Measurements from ENCODE around the gene S100A11. TPM values are rescaled to one million over a fixed set of nuclear protein-coding genes. Genes with fewer than 3 reads are reported as not detected.

The S100A11 gene
- total RNA-seq, 4 donors from 2014 or later: 116 to 496 (median 319) TPM

GRCh38 chr1:151993734-151994496, 42.9 kb downstream of the S100A11 start, which contains the start of gene S100A10:
S100A10 (minus strand) TSS chr1:151993859; CDS start chr1:151986230, 7,629 bp downstream.
- TF ChIP-seq, protein P1, sequence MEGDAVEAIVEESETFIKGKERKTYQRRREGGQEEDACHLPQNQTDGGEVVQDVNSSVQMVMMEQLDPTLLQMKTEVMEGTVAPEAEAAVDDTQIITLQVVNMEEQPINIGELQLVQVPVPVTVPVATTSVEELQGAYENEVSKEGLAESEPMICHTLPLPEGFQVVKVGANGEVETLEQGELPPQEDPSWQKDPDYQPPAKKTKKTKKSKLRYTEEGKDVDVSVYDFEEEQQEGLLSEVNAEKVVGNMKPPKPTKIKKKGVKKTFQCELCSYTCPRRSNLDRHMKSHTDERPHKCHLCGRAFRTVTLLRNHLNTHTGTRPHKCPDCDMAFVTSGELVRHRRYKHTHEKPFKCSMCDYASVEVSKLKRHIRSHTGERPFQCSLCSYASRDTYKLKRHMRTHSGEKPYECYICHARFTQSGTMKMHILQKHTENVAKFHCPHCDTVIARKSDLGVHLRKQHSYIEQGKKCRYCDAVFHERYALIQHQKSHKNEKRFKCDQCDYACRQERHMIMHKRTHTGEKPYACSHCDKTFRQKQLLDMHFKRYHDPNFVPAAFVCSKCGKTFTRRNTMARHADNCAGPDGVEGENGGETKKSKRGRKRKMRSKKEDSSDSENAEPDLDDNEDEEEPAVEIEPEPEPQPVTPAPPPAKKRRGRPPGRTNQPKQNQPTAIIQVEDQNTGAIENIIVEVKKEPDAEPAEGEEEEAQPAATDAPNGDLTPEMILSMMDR (IDR thresholded peaks at IDR 0.05; ENCODE audit: low read depth): no peak

GRCh38 chr1:151993084-151993733, 43.6 kb downstream of the S100A11 start:
- TF ChIP-seq, protein P1 (IDR thresholded peaks at IDR 0.05; ENCODE audit: low read depth): no peak

- TF ChIP-seq, protein P1 (IDR thresholded peaks at IDR 0.05; ENCODE audit: low read depth): no peak
Observed at GRCh38 chr1:151992303-151993083, 44.3 kb downstream of the S100A11 start.

- TF ChIP-seq, protein P1 (IDR thresholded peaks at IDR 0.05; ENCODE audit: low read depth): no peak
Observed at GRCh38 chr1:151991663-151992302, 45.0 kb downstream of the S100A11 start.

- TF ChIP-seq, protein P1 (IDR thresholded peaks at IDR 0.05; ENCODE audit: low read depth): no peak
Observed at GRCh38 chr1:151990856-151991198, 46.0 kb downstream of the S100A11 start.

- TF ChIP-seq, protein P1 (IDR thresholded peaks at IDR 0.05; ENCODE audit: low read depth): no peak
Observed at GRCh38 chr1:151990058-151990855, 46.5 kb downstream of the S100A11 start.

Data from subcutaneous adipose tissue (tissue), 4 donors.